CD4-positive, alpha-beta T cell treated with Interleukin-2 at 100 ng/mL for 4 hours (primary cell): ENCODE results near the gene COL21A1.
"Not testable (repeated sequence)": the region's sequence is repeated elsewhere in the genome, so short reads cannot be mapped to it uniquely, and the experiment has no call there.

Experiments
- DNase-seq: peaks from one replicate; pipeline ENCODE4 v3.0.0-alpha.2; 2020; ENCODE audit warnings: low spot score

Gene COL21A1

GRCh38 chr6:56047931-56048540 is 199.3 kb downstream of the COL21A1 start:
- DNase-seq: no peak

GRCh38 chr6:56046576-56046975 is 200.8 kb downstream of the COL21A1 start:
- DNase-seq: no peak

GRCh38 chr6:56043761-56044160 is 203.6 kb downstream of the COL21A1 start:
- no peak for DNase-seq

GRCh38 chr6:56043076-56043475 is 204.3 kb downstream of the COL21A1 start:
- no peak for DNase-seq

- DNase-seq: no peak
Measured at GRCh38 chr6:56041591-56041990, 205.8 kb downstream of the COL21A1 start.

GRCh38 chr6:56040889-56041301 is 206.5 kb downstream of the COL21A1 start:
- no peak for DNase-seq

GRCh38 chr6:56040223-56040622 is 207.2 kb downstream of the COL21A1 start:
- DNase-seq: no peak

GRCh38 chr6:56038764-56039163 is 208.6 kb downstream of the COL21A1 start:
- DNase-seq: no peak

- DNase-seq: no peak
Measured at GRCh38 chr6:56037601-56038000, 209.8 kb downstream of the COL21A1 start.

- DNase-seq: no peak
Measured at GRCh38 chr6:56036916-56037600, 210.3 kb downstream of the COL21A1 start.

- no peak for DNase-seq
Measured at GRCh38 chr6:56033401-56033800, 214.0 kb downstream of the COL21A1 start.

- DNase-seq: no peak
Measured at GRCh38 chr6:56032715-56033260, 214.6 kb downstream of the COL21A1 start.

GRCh38 chr6:56027865-56028264 is 219.5 kb downstream of the COL21A1 start:
- no peak for DNase-seq

- DNase-seq: no peak
Measured at GRCh38 chr6:56026455-56027180, 220.8 kb downstream of the COL21A1 start.

- no peak for DNase-seq
Measured at GRCh38 chr6:56025795-56026194, 221.6 kb downstream of the COL21A1 start.

- DNase-seq: no peak
Measured at GRCh38 chr6:56024931-56025330, 222.4 kb downstream of the COL21A1 start.

GRCh38 chr6:56023829-56024228 is 223.6 kb downstream of the COL21A1 start:
- DNase-seq: no peak

GRCh38 chr6:56022678-56023077 is 224.7 kb downstream of the COL21A1 start:
- DNase-seq: no peak

GRCh38 chr6:56021943-56022342 is 225.4 kb downstream of the COL21A1 start:
- no peak for DNase-seq

GRCh38 chr6:56019973-56020372 is 227.4 kb downstream of the COL21A1 start:
- DNase-seq: no peak

GRCh38 chr6:56017198-56017597 is 230.2 kb downstream of the COL21A1 start:
- no peak for DNase-seq

- not testable (repeated sequence) for DNase-seq
Measured at GRCh38 chr6:56014039-56014438, 233.3 kb downstream of the COL21A1 start.

GRCh38 chr6:56009636-56010035 is 237.7 kb downstream of the COL21A1 start:
- DNase-seq: no peak
